H9 (cell line): Measurements from ENCODE around the gene SARS1. TPM values are rescaled to one million over a fixed set of nuclear protein-coding genes. Genes with fewer than 3 reads are reported as not detected.

Source experiments
- DNase-seq: peaks from one replicate; pipeline ENCODE4 v3.0.0-alpha.2; 2017
- H2AFZ ChIP-seq: one replicate; pipeline ENCODE4 v1.6.1; 2013; ENCODE audit warnings: mild to moderate bottlenecking, low read length, control low read depth, moderate library complexity
- H2AK5ac ChIP-seq: 2 replicates; pipeline ENCODE4 v1.6.1; 2013; ENCODE audit warnings: low read length, control low read depth, mixed read lengths; ENCODE audit not compliant: insufficient read length
- H2BK120ac ChIP-seq: one replicate; pipeline ENCODE4 v1.6.1; 2013; ENCODE audit warnings: low read depth, mild to moderate bottlenecking, low read length, control low read depth, inconsistent platforms; ENCODE audit not compliant: poor library complexity, severe bottlenecking
- H2BK12ac ChIP-seq: 2 replicates; pipeline ENCODE4 v1.6.1; 2013; ENCODE audit warnings: low read length, control low read depth, mixed read lengths, low read depth; ENCODE audit not compliant: insufficient read length
- H2BK15ac ChIP-seq: 2 replicates; pipeline ENCODE4 v1.6.1; 2013; ENCODE audit warnings: low read depth, low read length, control low read depth
- H2BK20ac ChIP-seq: one replicate; pipeline ENCODE4 v1.6.1; 2013; ENCODE audit warnings: low read depth, mild to moderate bottlenecking, low read length, control low read depth, inconsistent platforms; ENCODE audit not compliant: poor library complexity, severe bottlenecking
- H2BK5ac ChIP-seq: 2 replicates; pipeline ENCODE4 v1.6.1; 2013; ENCODE audit warnings: low read length, control low read depth, mixed read lengths; ENCODE audit not compliant: insufficient read length
- H3K14ac ChIP-seq: 2 replicates; pipeline ENCODE4 v1.6.1; 2013; ENCODE audit warnings: low read length, control low read depth; ENCODE audit not compliant: insufficient read depth
- H3K18ac ChIP-seq: 2 replicates; pipeline ENCODE4 v1.6.1; 2013; ENCODE audit warnings: low read depth, mild to moderate bottlenecking, mixed read lengths, low read length, control low read depth; ENCODE audit not compliant: insufficient read length
- H3K23ac ChIP-seq: 2 replicates; pipeline ENCODE4 v1.6.1; 2013; ENCODE audit warnings: low read length, control low read depth, mixed read lengths, low read depth; ENCODE audit not compliant: insufficient read length
- H3K23me2 ChIP-seq: 2 replicates; pipeline ENCODE4 v1.6.1; 2013; ENCODE audit warnings: low read depth, mild to moderate bottlenecking, mixed read lengths, low read length, control low read depth; ENCODE audit not compliant: insufficient read length, poor library complexity, severe bottlenecking
- H3K27ac ChIP-seq: 2 replicates; pipeline ENCODE4 v1.5.1; 2013; ENCODE audit warnings: low read length, control low read depth, mixed read lengths, low read depth; ENCODE audit not compliant: insufficient read length
- H3K27me3 ChIP-seq: 2 replicates; pipeline ENCODE4 v1.6.1; 2013; ENCODE audit warnings: low read length, control low read depth, inconsistent platforms; ENCODE audit not compliant: insufficient read depth
- H3K4ac ChIP-seq: 2 replicates; pipeline ENCODE4 v1.6.1; 2013; ENCODE audit warnings: low read depth, mild to moderate bottlenecking, control low read depth, inconsistent platforms, low read length, moderate library complexity
- H3K4me1 ChIP-seq: 2 replicates; pipeline ENCODE4 v1.6.1; 2013; ENCODE audit warnings: low read length, control low read depth, inconsistent platforms; ENCODE audit not compliant: insufficient read depth
- H3K4me2 ChIP-seq: 2 replicates; pipeline ENCODE4 v1.6.1; 2013; ENCODE audit warnings: low read length, control low read depth, mixed read lengths; ENCODE audit not compliant: insufficient read length, insufficient read depth
- H3K56ac ChIP-seq: 2 replicates; pipeline ENCODE4 v1.6.1; 2013; ENCODE audit warnings: low read depth, mild to moderate bottlenecking, mixed read lengths, low read length, control low read depth; ENCODE audit not compliant: insufficient read length
- H3K79me1 ChIP-seq: 2 replicates; pipeline ENCODE4 v1.6.1; 2013; ENCODE audit warnings: low read depth, mild to moderate bottlenecking, moderate library complexity, low read length, control low read depth, inconsistent platforms; ENCODE audit not compliant: insufficient read depth, poor library complexity, severe bottlenecking
- H3K79me2 ChIP-seq: 2 replicates; pipeline ENCODE4 v1.6.1; 2013; ENCODE audit warnings: low read length, control low read depth, inconsistent platforms; ENCODE audit not compliant: insufficient read depth
- H3K9ac ChIP-seq: 2 replicates; pipeline ENCODE4 v1.6.1; 2013; ENCODE audit warnings: low read length, control low read depth, mixed read lengths; ENCODE audit not compliant: insufficient read length; ENCODE audit errors: extremely low read depth
- H3K9me3 ChIP-seq: one replicate; pipeline ENCODE4 v1.6.1; 2013; ENCODE audit warnings: low read depth, low read length, inconsistent platforms; ENCODE audit not compliant: control insufficient read depth
- H3T11ph ChIP-seq: one replicate; pipeline ENCODE4 v1.6.1; 2013; ENCODE audit warnings: mild to moderate bottlenecking, low read length, control low read depth, inconsistent platforms
- H4K20me1 ChIP-seq: one replicate; pipeline ENCODE4 v1.6.1; 2013; ENCODE audit not compliant: control insufficient read depth, insufficient read length, insufficient read depth
- H4K5ac ChIP-seq: 2 replicates; pipeline ENCODE4 v1.6.1; 2013; ENCODE audit warnings: low read depth, mild to moderate bottlenecking, mixed read lengths, low read length, control low read depth; ENCODE audit not compliant: insufficient read length
- H4K8ac ChIP-seq: replicated peaks from 2 replicates; pipeline ENCODE4 v1.6.1; 2013; ENCODE audit warnings: low read length, control low read depth, mixed read lengths, low read depth; ENCODE audit not compliant: insufficient read length
- H4K91ac ChIP-seq: 2 replicates; pipeline ENCODE4 v1.6.1; 2013; ENCODE audit warnings: low read depth, mild to moderate bottlenecking, moderate library complexity, mixed read lengths, low read length, control low read depth; ENCODE audit not compliant: insufficient read length
- H3K27ac Mint-ChIP-seq, 3 experiments: 2 replicates in 2 of 3; 3 replicates in 1 of 3; pipeline ENCODE4 v1.8.0; 2020 to 2021; ENCODE audit warnings: mixed read lengths in 3 of 3, mild to moderate bottlenecking in 1 of 3, moderate library complexity in 1 of 3
- H3K27me3 Mint-ChIP-seq: 2 replicates; pipeline ENCODE4 v1.8.0; 2021; ENCODE audit warnings: low read depth, mild to moderate bottlenecking, moderate library complexity, mixed read lengths
- H3K36me3 Mint-ChIP-seq, 3 experiments: 2 replicates in 2 of 3; 3 replicates in 1 of 3; pipeline ENCODE4 v1.8.0; 2020 to 2021; ENCODE audit warnings: low read depth in 3 of 3, mixed read lengths in 3 of 3; ENCODE audit not compliant: insufficient read depth in 1 of 3
- H3K4me1 Mint-ChIP-seq, 2 experiments: 2 replicates each; pipeline ENCODE4 v1.8.0; 2020; ENCODE audit warnings: mixed read lengths in 2 of 2
- H3K4me3 Mint-ChIP-seq, 2 experiments: 2 replicates in 1 of 2; 3 replicates in 1 of 2; pipeline ENCODE4 v1.8.0; 2020 to 2021; ENCODE audit warnings: mild to moderate bottlenecking in 2 of 2, mixed read lengths in 2 of 2, moderate library complexity in 1 of 2
- H3K9me3 Mint-ChIP-seq, 2 experiments: 2 replicates in 1 of 2; 3 replicates in 1 of 2; pipeline ENCODE4 v1.8.0; 2020; ENCODE audit warnings: mild to moderate bottlenecking in 2 of 2, mixed read lengths in 2 of 2, moderate library complexity in 1 of 2
- WGBS: extraction: QIAGEN DNeasy Blood & Tissue Kit; methylation state at CpG from one replicate; pipeline ENCODE4 v1.1.7; 2013; ENCODE audit warnings: missing lambda C conversion rate, low lambda C conversion rate, mixed read lengths; ENCODE audit not compliant: insufficient read length; ENCODE audit errors: extremely low coverage; 5-methylcytosine and 5-hydroxymethylcytosine counted together
- total RNA-seq: library from RNA; stranded (reverse); gene quantifications from 2 replicates; pipeline ENCODE4 v1.2.1, GENCODE V29; 2021
- TF ChIP-seq, protein P1 (sequence below): fragments of 200-600 bp; sonication (generic); conservative IDR thresholded peaks from 3 replicates; pipeline ENCODE4 v1.8.0; 2021; ENCODE audit warnings: antibody characterized with exemption, mild to moderate bottlenecking

SARS1 gene
- total RNA-seq, 1 experiment from 2014 or later, result 139 TPM

DNA sequence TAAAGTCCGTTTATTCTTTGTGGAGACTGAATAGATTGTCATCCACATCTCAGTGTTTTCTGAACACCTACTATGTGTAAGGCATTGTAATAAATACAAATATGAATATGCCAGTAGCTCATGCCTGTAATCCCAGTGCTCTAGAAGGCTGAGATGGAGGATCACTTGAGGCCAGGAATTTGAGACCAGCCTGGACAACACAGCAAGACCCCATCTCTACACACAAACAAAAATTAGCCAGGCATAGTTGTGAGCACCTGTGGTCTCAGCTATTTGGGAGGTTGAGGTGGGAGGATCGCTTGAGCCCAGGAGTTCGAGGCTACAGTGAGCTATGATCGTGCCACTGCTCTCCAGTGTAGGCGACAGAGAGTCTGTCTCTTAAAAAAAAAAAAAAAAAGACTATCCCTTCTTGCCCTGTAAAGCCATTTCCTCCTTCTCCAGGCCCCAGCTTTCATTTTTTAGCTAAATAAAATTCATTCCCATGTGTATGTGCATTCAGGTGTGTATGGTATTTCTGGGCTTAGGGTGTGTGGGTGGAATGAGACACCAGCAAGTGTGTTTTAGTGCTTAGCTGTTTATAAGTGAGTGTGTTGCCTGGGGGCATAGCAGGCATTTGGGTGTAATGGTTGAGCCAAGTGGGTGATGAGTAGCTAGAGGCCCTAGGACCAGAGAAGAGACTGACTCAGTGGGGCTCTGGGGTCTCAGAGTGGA, 43.4 kb downstream of the SARS1 start:
- Histone ChIP-seq H4K20me1 (no peaks in the 10 kb centered on the region), H3K56ac (no peak overlapping the region), H4K8ac (no peak overlapping the region), H2BK5ac (no peak overlapping the region), H3K23ac (no peak overlapping the region), H3K79me1 (no peaks in the 10 kb centered on the region), H3K4ac (no peak overlapping the region), H2BK20ac (no peak overlapping the region), H2BK12ac (no peak overlapping the region), H2BK120ac (no peak overlapping the region), H4K5ac (no peak overlapping the region), H3K18ac (no peak overlapping the region), H3K9me3 (no peaks in the 10 kb centered on the region), H2AK5ac (no peak overlapping the region), H3K9ac (no peak overlapping the region), H3K79me2 (no peaks in the 10 kb centered on the region; the same call in 1 of the 2 replicates), H3K14ac (no peak overlapping the region), H3K27ac (no peak overlapping the region), H3K23me2 (peaks cover 5% of the 10 kb centered on the region), H3T11ph (no peak overlapping the region), H4K91ac (no peak overlapping the region), H3K27me3 (no peaks in the 10 kb centered on the region), H3K4me1 (no peaks in the 10 kb centered on the region; the same call in 1 of the 2 replicates), H3K4me2 (no peak overlapping the region), H2BK15ac (no peak overlapping the region), H2AFZ (no peak overlapping the region)
- H3K36me3 Mint-ChIP-seq, result peaks cover 11 to 31% (median 25%) of the 10 kb centered on the region in 3 experiments; a peak in 6 of 7 replicates
- WGBS, result no CpG with 5 or more reads among the region's 5 CpGs
- H3K27ac Mint-ChIP-seq, result peak overlapping the region in 2 of 3 experiments; percentile 4 to 22; a peak in 1 of 7 replicates
- no peak overlapping the region for H3K4me3 Mint-ChIP-seq
- H3K9me3 Mint-ChIP-seq, result peaks cover 1 to 4% of the 10 kb centered on the region in 2 experiments; a peak in 2 of 5 replicates
- peaks cover 50 to 63% of the 10 kb centered on the region in 2 experiments for H3K4me1 Mint-ChIP-seq
- TF ChIP-seq, protein P1, sequence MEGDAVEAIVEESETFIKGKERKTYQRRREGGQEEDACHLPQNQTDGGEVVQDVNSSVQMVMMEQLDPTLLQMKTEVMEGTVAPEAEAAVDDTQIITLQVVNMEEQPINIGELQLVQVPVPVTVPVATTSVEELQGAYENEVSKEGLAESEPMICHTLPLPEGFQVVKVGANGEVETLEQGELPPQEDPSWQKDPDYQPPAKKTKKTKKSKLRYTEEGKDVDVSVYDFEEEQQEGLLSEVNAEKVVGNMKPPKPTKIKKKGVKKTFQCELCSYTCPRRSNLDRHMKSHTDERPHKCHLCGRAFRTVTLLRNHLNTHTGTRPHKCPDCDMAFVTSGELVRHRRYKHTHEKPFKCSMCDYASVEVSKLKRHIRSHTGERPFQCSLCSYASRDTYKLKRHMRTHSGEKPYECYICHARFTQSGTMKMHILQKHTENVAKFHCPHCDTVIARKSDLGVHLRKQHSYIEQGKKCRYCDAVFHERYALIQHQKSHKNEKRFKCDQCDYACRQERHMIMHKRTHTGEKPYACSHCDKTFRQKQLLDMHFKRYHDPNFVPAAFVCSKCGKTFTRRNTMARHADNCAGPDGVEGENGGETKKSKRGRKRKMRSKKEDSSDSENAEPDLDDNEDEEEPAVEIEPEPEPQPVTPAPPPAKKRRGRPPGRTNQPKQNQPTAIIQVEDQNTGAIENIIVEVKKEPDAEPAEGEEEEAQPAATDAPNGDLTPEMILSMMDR, result no peak
- no peak for DNase-seq
- H3K27me3 Mint-ChIP-seq, result peaks cover 2% of the 10 kb centered on the region
